ENCODE data around the gene PPEF1.

DNA sequence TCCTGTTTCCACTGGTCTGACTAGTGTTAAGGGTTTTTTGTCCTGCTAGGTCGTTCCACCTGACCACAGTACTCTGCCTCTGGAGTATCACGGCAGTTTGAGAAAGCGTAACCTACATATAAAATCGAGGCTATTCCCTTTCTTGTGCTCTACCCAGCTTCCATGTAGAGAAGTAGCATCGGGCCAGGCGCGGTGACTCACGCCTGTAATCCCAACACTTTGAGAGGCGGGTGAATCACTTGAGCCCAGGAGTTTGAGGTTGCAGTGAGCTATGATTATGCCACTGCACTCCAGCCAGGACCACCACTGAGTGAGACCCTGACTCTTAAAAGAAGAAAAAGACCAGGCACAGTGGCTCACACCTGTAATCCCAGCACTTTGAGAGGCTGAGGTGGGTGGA is 7.5 kb downstream of the PPEF1 start:
- TF ChIP-seq EZH2 (IDR thresholded peaks at IDR 0.05; ENCODE audit: low read length, missing control alignments), result no peak
- TF ChIP-seq, protein P1, sequence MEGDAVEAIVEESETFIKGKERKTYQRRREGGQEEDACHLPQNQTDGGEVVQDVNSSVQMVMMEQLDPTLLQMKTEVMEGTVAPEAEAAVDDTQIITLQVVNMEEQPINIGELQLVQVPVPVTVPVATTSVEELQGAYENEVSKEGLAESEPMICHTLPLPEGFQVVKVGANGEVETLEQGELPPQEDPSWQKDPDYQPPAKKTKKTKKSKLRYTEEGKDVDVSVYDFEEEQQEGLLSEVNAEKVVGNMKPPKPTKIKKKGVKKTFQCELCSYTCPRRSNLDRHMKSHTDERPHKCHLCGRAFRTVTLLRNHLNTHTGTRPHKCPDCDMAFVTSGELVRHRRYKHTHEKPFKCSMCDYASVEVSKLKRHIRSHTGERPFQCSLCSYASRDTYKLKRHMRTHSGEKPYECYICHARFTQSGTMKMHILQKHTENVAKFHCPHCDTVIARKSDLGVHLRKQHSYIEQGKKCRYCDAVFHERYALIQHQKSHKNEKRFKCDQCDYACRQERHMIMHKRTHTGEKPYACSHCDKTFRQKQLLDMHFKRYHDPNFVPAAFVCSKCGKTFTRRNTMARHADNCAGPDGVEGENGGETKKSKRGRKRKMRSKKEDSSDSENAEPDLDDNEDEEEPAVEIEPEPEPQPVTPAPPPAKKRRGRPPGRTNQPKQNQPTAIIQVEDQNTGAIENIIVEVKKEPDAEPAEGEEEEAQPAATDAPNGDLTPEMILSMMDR (conservative IDR thresholded peaks at IDR 0.05 in 1 of 2, IDR thresholded peaks at IDR 0.05 in 1 of 2; ENCODE audit: low read depth in 1 of 2, low read length in 2 of 2), result no peak

Measured in fibroblast of lung (primary cell).